Stimulated activated CD4-positive, alpha-beta T cell treated with anti-CD3 and anti-CD28 coated beads, Interleukin-1b, Interleukin-23, amount 100 ng/mL, for 4 hours (primary cell): ENCODE measurements around the gene SAP130.

ENCODE experiments used
- DNase-seq, 2 donors: peaks; one replicate each; pipeline ENCODE4 v3.0.0-alpha.2; 2020; ENCODE audit warnings: low read depth in 2 of 2

Gene SAP130

GRCh38 chr2:128027801-128028667 is at the start of gene SAP130:
SAP130 (minus strand) TSS chr2:128028059; CDS start chr2:128026292, 1,767 bp downstream.
- DNase-seq = peak; percentile 95 to 97

DNA sequence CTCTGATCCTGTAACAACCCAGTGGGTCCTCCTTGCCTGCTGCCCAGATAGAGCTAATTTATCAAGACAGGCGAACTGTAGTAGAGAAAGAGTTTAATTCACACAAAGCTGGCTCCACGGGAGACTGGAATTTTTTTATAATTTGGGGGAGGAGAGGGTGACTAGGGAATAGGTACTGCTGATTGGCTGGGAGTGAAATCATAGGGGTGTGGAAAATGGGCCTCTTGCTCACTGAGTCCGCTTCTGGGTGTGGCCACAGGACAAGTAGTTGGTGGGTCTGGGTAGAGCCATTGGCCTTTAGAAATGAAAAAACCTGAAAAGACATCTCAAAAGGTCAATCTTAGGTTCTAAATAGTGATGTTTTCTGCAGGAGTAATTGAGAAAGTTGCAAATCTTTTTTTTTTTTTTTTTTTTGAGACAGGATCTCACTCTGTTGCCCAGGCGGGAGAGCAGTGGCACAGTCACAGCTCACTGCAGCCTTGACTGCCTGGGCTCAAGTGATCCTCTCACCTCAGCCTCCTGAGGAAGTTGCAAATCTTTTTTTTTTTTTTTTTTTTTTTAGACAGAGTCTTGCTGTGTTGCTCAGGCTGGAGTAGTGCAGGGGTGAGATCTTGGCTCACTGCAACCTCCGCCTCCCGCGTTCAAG is 48.7 kb upstream of the SAP130 start:
- DNase-seq = no peak

- no peak for DNase-seq
These were observed 45.4 kb upstream of the SAP130 start for GRCh38 chr2:128073278-128073677.

- DNase-seq = no peak
These were observed 41.9 kb upstream of the SAP130 start for GRCh38 chr2:128069769-128070168.

GRCh38 chr2:128064353-128064752 is 36.5 kb upstream of the SAP130 start:
- no peak for DNase-seq

- DNase-seq = no peak
These were observed 34.7 kb upstream of the SAP130 start for GRCh38 chr2:128062571-128062970.

DNA sequence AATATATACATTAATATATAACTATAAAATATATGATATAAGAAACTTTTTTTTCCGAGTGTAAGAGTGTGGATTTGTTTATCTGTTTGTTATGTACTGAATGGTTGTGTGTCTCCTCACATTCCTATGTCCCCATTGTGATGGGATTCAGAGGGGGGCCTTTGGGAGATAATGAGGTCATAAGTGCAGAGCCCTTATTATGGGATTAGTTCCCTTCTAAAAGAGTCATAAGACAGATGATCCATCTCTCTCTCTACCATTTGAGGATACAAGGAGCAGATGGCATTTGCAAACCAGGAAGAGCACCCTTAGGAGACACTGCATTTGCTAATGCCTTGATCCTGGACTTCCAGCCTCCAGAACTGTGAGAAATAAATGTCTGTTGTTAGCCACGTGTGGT is 30.3 kb upstream of the SAP130 start:
- no peak for DNase-seq

GRCh38 chr2:128057334-128057733 is 29.5 kb upstream of the SAP130 start:
- DNase-seq = no peak

DNA sequence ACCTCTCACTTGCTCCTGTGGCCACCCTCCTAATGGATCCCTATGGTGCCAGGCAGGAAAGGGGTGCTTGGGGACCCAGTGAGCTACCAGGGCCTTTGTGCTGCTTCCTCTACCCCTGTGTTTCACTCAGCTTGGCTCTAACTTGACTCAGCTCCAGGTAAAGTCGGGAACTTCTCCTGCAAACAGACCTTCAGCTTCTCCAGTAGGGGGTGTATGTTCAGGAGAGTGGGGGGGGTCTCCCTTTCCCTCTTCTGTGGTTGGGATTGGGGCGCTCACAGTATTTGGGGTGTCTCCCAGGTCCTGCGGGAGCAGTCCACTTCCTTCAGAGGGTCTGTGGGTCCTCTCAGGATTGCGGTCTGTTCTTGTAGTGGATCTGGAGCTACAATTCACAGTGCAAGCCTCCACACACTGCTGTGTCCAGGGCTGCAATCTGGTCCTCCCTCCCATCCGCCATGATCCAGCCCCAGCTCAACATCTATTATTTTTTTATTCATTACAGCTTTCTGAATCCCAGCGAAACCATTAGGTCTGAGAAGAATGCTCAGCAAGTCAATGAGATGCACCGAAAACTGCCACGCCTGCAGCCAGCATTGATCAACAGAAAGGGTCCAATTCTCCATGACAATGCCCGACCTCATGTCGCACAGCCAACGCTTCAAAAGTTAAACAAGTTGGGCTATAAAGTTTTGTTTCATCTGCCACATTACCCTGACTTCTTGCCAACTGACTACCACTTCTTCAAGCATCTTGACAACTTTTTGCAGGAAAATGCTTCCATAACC is 26.4 kb upstream of the SAP130 start:
- DNase-seq = no peak

DNA sequence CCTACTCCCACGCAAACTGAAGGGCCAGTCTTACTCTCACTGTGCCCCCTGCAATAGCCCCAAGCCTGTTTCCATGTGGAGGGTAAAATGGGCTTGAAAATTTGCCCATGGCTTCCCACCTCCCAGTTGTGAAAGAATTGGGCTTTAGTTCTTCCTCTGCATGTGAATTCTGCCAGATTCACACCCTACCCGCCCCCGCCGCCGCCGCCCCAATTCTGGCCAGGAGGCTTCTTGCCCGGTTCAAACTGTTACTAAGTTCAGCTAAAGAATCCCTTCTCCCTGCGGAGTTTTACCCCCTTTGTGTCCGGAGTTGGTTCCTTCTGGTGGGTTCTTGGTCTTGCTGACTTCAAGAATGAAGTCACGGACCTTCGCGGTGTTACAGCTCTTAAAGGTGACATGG is 25.5 kb upstream of the SAP130 start:
- no peak for DNase-seq

DNA sequence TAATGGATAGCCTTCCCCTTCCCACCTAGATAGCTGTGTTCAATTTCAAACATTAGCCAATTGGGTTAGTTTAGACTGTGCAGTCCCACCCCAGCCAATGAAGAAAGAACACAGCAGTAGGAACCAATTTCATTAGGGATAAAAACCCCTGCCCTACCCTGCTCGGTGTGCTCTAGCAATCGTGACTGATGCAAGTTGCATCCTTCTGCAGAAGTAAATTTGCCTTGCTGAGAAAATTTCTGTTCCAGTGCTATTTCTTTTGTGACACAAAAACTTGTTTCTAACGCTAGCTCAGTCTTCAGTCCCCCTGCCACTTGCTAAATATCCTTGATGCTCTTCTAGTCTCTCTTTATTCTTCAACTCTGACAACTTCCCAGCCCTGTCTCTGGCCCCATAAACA is 15.2 kb upstream of the SAP130 start:
- no peak for DNase-seq

GRCh38 chr2:128041561-128041960 is 13.7 kb upstream of the SAP130 start:
- no peak for DNase-seq

GRCh38 chr2:128040166-128040771 is 12.4 kb upstream of the SAP130 start:
- DNase-seq = no peak

GRCh38 chr2:128039535-128039934 is 11.7 kb upstream of the SAP130 start:
- no peak for DNase-seq

DNA sequence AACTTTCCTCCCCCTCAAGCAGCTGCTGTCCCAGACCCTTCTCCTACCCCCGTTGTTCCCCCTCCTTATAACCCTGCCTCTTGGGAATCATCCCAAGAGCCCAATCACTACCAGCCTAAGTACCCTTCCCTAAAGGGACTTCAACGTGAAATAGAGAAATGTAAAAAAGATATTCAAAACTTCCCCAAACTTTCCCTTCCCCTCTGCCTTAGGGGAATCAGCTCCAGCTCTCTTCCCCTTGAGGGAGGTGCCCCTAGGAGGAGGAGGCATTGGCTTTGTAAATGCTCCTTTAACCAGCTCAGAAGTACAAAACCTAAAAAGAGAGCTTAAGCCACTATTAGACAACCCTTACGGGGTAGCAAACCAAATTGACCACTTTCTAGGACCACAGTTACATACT is 10.6 kb upstream of the SAP130 start:
- DNase-seq = no peak

- no peak for DNase-seq
These were observed 9.8 kb upstream of the SAP130 start for GRCh38 chr2:128037649-128038048.

DNA sequence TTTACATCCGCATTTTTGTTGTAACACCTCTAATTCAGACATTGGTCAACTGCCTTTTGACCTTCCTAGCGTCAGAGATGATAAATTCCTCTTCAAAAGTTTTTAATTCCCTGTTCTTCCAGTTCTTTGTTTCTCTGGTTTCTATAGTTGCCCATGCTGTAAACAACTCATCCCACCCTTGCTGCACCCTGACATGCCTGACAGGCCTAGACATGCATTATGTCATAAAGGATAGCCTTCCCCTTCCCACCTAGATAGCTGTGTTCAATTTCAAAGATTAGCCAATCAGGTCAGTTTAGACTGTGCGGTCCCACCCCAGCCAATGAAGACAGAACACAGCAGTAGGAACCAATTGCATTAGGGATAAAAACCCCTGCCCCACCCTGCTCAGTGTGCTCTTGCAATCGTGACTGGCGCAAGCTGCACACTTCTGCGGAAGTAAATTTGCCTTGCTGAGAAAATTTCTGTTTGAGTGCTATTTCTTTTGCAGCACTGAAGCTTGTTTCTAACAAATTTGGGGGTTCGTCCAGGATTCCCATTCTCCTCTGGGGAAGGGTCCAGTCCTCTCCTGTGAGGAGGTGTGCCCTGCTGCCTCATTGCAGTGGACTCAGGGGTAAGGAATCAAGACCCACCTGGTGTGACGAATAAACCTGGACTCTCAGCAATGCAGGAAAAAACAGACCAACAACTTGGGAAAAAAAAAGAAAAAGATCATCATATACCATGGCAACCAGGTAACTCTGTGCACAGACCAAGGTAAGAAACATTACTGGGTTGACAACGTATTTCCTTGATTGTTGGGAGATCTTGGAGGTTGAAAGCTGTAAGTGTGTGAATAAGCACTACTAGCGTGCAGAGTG is 9.1 kb upstream of the SAP130 start:
- no peak for DNase-seq

- no peak for DNase-seq
These were observed 4.2 kb upstream of the SAP130 start for GRCh38 chr2:128032092-128032491.

- no peak for DNase-seq
These were observed 802 bp upstream of the SAP130 start for GRCh38 chr2:128028668-128029054.

DNA sequence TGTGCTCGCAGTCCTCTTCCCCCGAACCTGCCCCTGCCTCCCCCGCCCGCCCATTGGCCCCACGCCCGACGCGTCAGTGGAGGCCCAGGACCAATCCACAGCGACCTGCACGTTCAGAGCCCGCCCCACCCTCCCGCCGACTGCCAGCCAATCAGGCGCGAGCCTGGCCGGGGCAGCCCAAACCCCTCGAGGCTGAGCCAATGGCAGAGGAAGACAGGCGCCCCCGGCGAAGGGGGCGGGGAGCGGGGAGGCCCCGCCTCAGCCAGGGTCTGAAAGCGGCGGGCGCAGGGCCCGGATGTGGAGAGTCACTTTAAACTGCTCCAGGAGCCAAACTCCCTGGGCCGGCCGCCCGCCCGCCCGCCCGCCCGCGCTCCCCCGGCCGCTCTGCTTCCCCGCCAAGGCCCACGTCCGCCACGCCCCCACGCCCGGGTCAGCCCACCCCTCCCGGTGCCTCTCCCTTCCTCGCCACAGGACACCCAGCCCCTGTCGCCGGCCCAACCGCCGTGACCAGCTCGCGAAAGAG is 520 bp downstream of the SAP130 start:
- peak; percentile 95 to 98 for DNase-seq
